DMS79 treated with DMSO at 0.1 percent for 48 hours (cell line): Measurements from ENCODE around the gene LHFPL2.
"Not testable (repeated sequence)": the region's sequence is repeated elsewhere in the genome, so short reads cannot be mapped to it uniquely, and the experiment has no call there.

Source experiments
- DNase-seq: peaks from one replicate; lab custom pipeline; 2025; lab: John Stamatoyannopoulos, UW

Gene LHFPL2

GRCh38 chr5:78648359-78649210 is at the start of gene LHFPL2:
TSS of gene LHFPL2 (minus strand) at chr5:78648772. CDS start at chr5:78510213, 138,559 bp downstream.
- DNase-seq, result no peak

GRCh38 chr5:78696637-78697036 is 48.1 kb upstream of the LHFPL2 start:
- no peak for DNase-seq

GRCh38 chr5:78696052-78696451 is 47.5 kb upstream of the LHFPL2 start:
- DNase-seq, result not testable (repeated sequence)

- no peak for DNase-seq
Observed at GRCh38 chr5:78693339-78693738, 44.8 kb upstream of the LHFPL2 start.

- DNase-seq, result peak; percentile 15
Observed at GRCh38 chr5:78691084-78691960, 42.8 kb upstream of the LHFPL2 start.

- no peak for DNase-seq
Observed at GRCh38 chr5:78690253-78690972, 41.8 kb upstream of the LHFPL2 start.

GRCh38 chr5:78689540-78690252 is 41.1 kb upstream of the LHFPL2 start:
- DNase-seq, result no peak

GRCh38 chr5:78687514-78687913 is 38.9 kb upstream of the LHFPL2 start:
- not testable (repeated sequence) for DNase-seq

GRCh38 chr5:78683905-78684304 is 35.3 kb upstream of the LHFPL2 start:
- DNase-seq, result not testable (repeated sequence)

GRCh38 chr5:78679905-78680304 is 31.3 kb upstream of the LHFPL2 start:
- DNase-seq, result no peak

- DNase-seq, result no peak
Observed at GRCh38 chr5:78677777-78678668, 29.5 kb upstream of the LHFPL2 start.

GRCh38 chr5:78675956-78676730 is 27.6 kb upstream of the LHFPL2 start:
- DNase-seq, result no peak

GRCh38 chr5:78673827-78674226 is 25.3 kb upstream of the LHFPL2 start:
- not testable (repeated sequence) for DNase-seq

GRCh38 chr5:78672154-78672553 is 23.6 kb upstream of the LHFPL2 start:
- DNase-seq, result no peak

- DNase-seq, result no peak
Observed at GRCh38 chr5:78671609-78672008, 23.0 kb upstream of the LHFPL2 start.

GRCh38 chr5:78670701-78671269 is 22.2 kb upstream of the LHFPL2 start:
- no peak for DNase-seq

- no peak for DNase-seq
Observed at GRCh38 chr5:78669331-78669730, 20.8 kb upstream of the LHFPL2 start.

GRCh38 chr5:78667461-78668103 is 19.0 kb upstream of the LHFPL2 start:
- no peak for DNase-seq

GRCh38 chr5:78666975-78667374 is 18.4 kb upstream of the LHFPL2 start:
- not testable (repeated sequence) for DNase-seq
